Upper lobe of right lung (tissue), 1 donor: Measurements from ENCODE around the gene PLD3. TPM values are rescaled to one million over a fixed set of nuclear protein-coding genes. Genes with fewer than 3 reads are reported as not detected.
A peak's percentile ranks its signal among the peaks of the same experiment; 100 is the strongest.

ENCODE experiments used
- ATAC-seq: fragments of 200-7000 bp; cut with Tn5 transposase; one replicate; pipeline ENCODE4 v1.9.1; 2020; ENCODE audit warnings: mild to moderate bottlenecking, moderate library complexity
- DNase-seq: peaks from one replicate; pipeline ENCODE4 v3.0.0-alpha.2; 2020
- H3K27ac ChIP-seq: fragments of 200-600 bp; one replicate; pipeline ENCODE4 v1.8.0; 2022
- H3K27me3 ChIP-seq: fragments of 200-600 bp; one replicate; pipeline ENCODE4 v1.8.0; 2022; ENCODE audit warnings: mild to moderate bottlenecking
- H3K36me3 ChIP-seq: fragments of 200-600 bp; one replicate; pipeline ENCODE4 v1.8.0; 2022
- H3K4me1 ChIP-seq: fragments of 200-600 bp; one replicate; pipeline ENCODE4 v1.8.0; 2022
- H3K4me3 ChIP-seq: fragments of 200-600 bp; one replicate; pipeline ENCODE4 v1.8.0; 2022; ENCODE audit warnings: mild to moderate bottlenecking
- H3K9me3 ChIP-seq: fragments of 200-600 bp; one replicate; pipeline ENCODE4 v1.8.0; 2022
- intact Hi-C: fragments of 100-400 bp; cut with DNase I; formaldehyde crosslinking; loops from one replicate; pipeline ENCODE4 v1.11.0; 2022
- total RNA-seq: library from RNA; stranded (reverse); fragmentation: NEBNext Ultra II Directional; extraction: Animal tissue kit (Norgen Biotek cat#: 25700); gene quantifications from one replicate; pipeline ENCODE4 v1.2.1, GENCODE V29; 2021
- TF ChIP-seq, protein P1 (sequence below): fragments of 200-600 bp; IDR thresholded peaks from one replicate; pipeline ENCODE4 v1.8.0; 2022; ENCODE audit warnings: antibody characterized with exemption
- donor health status: DM: no; HTN: yes; CAD: no; lungs with severe emphysema.

The PLD3 gene
- total RNA-seq, 1 donor from 2014 or later = 432 TPM

- Histone ChIP-seq H3K27me3 (no peaks in the 10 kb centered on the region), H3K27ac (no peak overlapping the region), H3K9me3 (no peaks in the 10 kb centered on the region), H3K36me3 (peaks cover 3% of the 10 kb centered on the region), H3K4me1 (peaks cover 2% of the 10 kb centered on the region), H3K4me3 (no peak overlapping the region)
- intact Hi-C loops = no loop called here
- TF ChIP-seq, protein P1, sequence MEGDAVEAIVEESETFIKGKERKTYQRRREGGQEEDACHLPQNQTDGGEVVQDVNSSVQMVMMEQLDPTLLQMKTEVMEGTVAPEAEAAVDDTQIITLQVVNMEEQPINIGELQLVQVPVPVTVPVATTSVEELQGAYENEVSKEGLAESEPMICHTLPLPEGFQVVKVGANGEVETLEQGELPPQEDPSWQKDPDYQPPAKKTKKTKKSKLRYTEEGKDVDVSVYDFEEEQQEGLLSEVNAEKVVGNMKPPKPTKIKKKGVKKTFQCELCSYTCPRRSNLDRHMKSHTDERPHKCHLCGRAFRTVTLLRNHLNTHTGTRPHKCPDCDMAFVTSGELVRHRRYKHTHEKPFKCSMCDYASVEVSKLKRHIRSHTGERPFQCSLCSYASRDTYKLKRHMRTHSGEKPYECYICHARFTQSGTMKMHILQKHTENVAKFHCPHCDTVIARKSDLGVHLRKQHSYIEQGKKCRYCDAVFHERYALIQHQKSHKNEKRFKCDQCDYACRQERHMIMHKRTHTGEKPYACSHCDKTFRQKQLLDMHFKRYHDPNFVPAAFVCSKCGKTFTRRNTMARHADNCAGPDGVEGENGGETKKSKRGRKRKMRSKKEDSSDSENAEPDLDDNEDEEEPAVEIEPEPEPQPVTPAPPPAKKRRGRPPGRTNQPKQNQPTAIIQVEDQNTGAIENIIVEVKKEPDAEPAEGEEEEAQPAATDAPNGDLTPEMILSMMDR = no peak
- no peak for ATAC-seq
- no peak for DNase-seq
Measured at GRCh38 chr19:40355975-40356680, 7.6 kb downstream of the PLD3 start.

- ATAC-seq = no peak
- TF ChIP-seq, protein P1 = no peak
- H3K27me3 ChIP-seq = no peaks in the 10 kb centered on the region
- DNase-seq = no peak
- H3K27ac ChIP-seq = no peak overlapping the region
- intact Hi-C loops = no loop called here
- H3K4me1 ChIP-seq = peaks cover 2% of the 10 kb centered on the region
- H3K4me3 ChIP-seq = no peak overlapping the region
- peaks cover 3% of the 10 kb centered on the region for H3K36me3 ChIP-seq
- no peaks in the 10 kb centered on the region for H3K9me3 ChIP-seq
Measured at GRCh38 chr19:40356681-40357595, 8.4 kb downstream of the PLD3 start.

DNA sequence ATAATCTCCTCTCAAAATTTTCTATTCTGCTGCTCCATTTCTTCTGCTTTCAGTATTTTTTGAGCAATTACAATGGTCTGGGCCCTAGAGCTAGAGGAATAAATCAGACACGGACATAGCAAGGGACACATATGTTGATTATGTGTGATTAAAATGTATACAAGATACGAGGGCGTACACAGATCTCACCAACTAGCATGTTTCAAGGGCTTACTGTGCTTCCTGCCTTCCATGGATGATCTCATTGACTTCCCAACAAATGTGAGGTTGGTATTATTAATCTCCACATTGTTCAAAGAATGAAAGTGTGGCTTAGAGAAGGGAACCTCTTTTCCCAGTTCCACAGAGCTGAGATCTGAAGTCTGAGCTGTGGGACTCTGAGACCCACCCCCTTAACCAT is 9.1 kb downstream of the PLD3 start:
- H3K36me3 ChIP-seq = peaks cover 3% of the 10 kb centered on the region
- DNase-seq (no peak), ATAC-seq (no peak)
- H3K27ac ChIP-seq = no peak overlapping the region
- intact Hi-C loops = no loop called here
- TF ChIP-seq, protein P1 = no peak
- no peaks in the 10 kb centered on the region for H3K9me3 ChIP-seq
- H3K4me3 ChIP-seq = no peak overlapping the region
- H3K27me3 ChIP-seq = no peaks in the 10 kb centered on the region
- H3K4me1 ChIP-seq = peaks cover 2% of the 10 kb centered on the region

- intact Hi-C loops = no loop called here
- H3K27me3 ChIP-seq = no peaks in the 10 kb centered on the region
- no peak overlapping the region for H3K27ac ChIP-seq
- H3K36me3 ChIP-seq = peaks cover 3% of the 10 kb centered on the region
- H3K9me3 ChIP-seq = no peaks in the 10 kb centered on the region
- no peak for DNase-seq
- ATAC-seq = peak; percentile 80
- peaks cover 8% of the 10 kb centered on the region for H3K4me1 ChIP-seq
- no peak overlapping the region for H3K4me3 ChIP-seq
- TF ChIP-seq, protein P1 = no peak
Measured at GRCh38 chr19:40358773-40359172, 10.3 kb downstream of the PLD3 start.

DNA sequence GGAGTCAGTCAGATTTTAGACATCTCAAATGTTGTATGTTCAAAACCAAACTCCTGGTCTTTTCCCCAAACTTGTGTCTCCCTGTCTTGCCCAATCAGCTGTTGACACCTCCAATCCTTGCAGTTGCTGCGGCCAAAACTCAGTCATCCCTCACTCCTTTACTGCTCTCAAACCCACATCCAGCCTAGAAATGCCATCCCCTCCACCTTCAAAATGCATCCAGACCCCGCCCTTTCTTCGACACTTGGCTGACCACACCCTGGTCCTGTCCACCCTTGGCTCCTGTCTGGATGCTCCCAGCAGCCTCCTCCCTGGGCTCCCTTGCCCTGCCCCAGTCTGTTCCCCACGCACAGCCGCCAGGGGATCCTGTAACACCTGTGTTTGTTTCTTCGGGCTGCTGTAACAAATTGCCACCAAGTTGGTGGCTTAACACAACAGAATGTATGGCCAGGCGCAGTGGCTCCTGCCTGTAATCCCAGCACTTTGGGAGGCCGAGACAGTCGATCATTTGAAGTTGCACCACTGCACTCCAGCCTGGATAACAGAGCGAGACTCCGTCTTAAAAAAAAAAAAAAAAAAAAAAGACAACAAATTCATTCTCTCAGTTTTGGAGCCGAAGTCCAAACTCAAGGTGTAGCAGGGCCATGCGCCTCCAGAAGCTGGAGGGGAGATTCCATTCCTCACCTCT is 11.7 kb downstream of the PLD3 start:
- no peak for ATAC-seq
- intact Hi-C loops = no loop called here
- H3K4me1 ChIP-seq = peaks cover 11% of the 10 kb centered on the region
- H3K4me3 ChIP-seq = no peak overlapping the region
- no peaks in the 10 kb centered on the region for H3K27me3 ChIP-seq
- no peak overlapping the region for H3K27ac ChIP-seq
- peaks cover 3% of the 10 kb centered on the region for H3K36me3 ChIP-seq
- no peaks in the 10 kb centered on the region for H3K9me3 ChIP-seq
- TF ChIP-seq, protein P1 = no peak
- no peak for DNase-seq
